Ovary (tissue), 9 donors: Measurements from ENCODE around the gene MDN1. TPM values are rescaled to one million over a fixed set of nuclear protein-coding genes. Genes with fewer than 3 reads are reported as not detected.

Experiments
- DNase-seq, 5 donors: peaks; one replicate each; pipeline ENCODE4 v3.0.0-alpha.2; 2019 to 2020
- H3K27ac ChIP-seq, 2 donors: fragments of 200-600 bp; one replicate each; pipeline versions ENCODE4 v1.5.1 to v1.8.0; 2019 to 2022
- H3K27me3 ChIP-seq: fragments of 200-600 bp; one replicate; pipeline ENCODE4 v1.8.0; 2022
- H3K36me3 ChIP-seq: fragments of 200-600 bp; sonication (generic); one replicate; pipeline ENCODE4 v1.5.1; 2019
- H3K4me1 ChIP-seq: one replicate; pipeline ENCODE4 v1.8.1; 2013; ENCODE audit warnings: mild to moderate bottlenecking, moderate library complexity; ENCODE audit not compliant: insufficient read depth
- H3K4me3 ChIP-seq: fragments of 200-600 bp; sonication (generic); one replicate; pipeline ENCODE4 v1.5.1; 2017
- H3K9me3 ChIP-seq, 2 donors: fragments of 200-600 bp in 1 of 2; sonication (generic) in 1 of 2; one replicate each; pipeline versions ENCODE4 v1.5.1 to v1.8.1; 2013 to 2019; ENCODE audit warnings: mild to moderate bottlenecking in 1 of 2, moderate library complexity in 1 of 2
- EP300 ChIP-seq: sonication (generic); formaldehyde crosslinking; IDR thresholded peaks from one replicate; pipeline ENCODE4 v1.6.1; 2017; ENCODE audit warnings: antibody characterized with exemption
- POLR2A ChIP-seq: fragments of 450-650 bp; IDR thresholded peaks from one replicate; pipeline ENCODE4 v1.6.1; 2017; ENCODE audit warnings: antibody characterized with exemption, mild to moderate bottlenecking, moderate library complexity
- WGBS, 3 donors: extraction: QIAGEN DNeasy Blood & Tissue Kit in 1 of 3; methylation state at CpG; one replicate each; pipeline versions ENCODE4 v1.1.5 to v1.1.7; 2013 to 2017; 5-methylcytosine and 5-hydroxymethylcytosine counted together
- intact Hi-C, 4 donors: fragments of 100-400 bp; cut with DNase I; formaldehyde crosslinking; loops; one replicate each; pipeline versions ENCODE4 v1.11.0 to v1.15.1; 2022 to 2023
- polyA plus RNA-seq, 2 donors: library from polyadenylated mRNA; stranded (reverse); fragments of 200-250 nt in 1 of 2; fragments of 350-450 nt in 1 of 2; fragmentation: Illumina TruSeq in 1 of 2; extraction: RNeasy Lipid Tissue Mini Kit (QIAGEN cat#74804) in 1 of 2; gene quantifications; one replicate each; pipeline ENCODE4 v1.2.3, GENCODE V29; 2013 to 2014
- total RNA-seq, 7 donors: library from RNA; depleted of rRNA in 2 of 7; stranded (reverse); fragments of >200 nt in 2 of 7; fragmentation: NEBNext Ultra II Directional in 3 of 7; extraction: Animal tissue kit (Norgen Biotek cat#: 25700) in 3 of 7; gene quantifications; one replicate each; pipeline versions ENCODE4 v1.1.0 to v1.2.4, GENCODE V29; 2016 to 2023
- TF ChIP-seq, protein P1 (sequence below), 3 donors: fragments of 450-650 bp in 2 of 3; fragments of 200-600 bp in 1 of 3; IDR thresholded peaks; one replicate each; pipeline versions ENCODE4 v1.5.1 to v1.8.0; 2016 to 2022; ENCODE audit warnings: antibody characterized with exemption in 3 of 3, mild to moderate bottlenecking in 1 of 3
- donor health status: DM: no; HTN: no; CAD: no; lungs with moderate emphysema.
- donor health status: DM: no; HTN: no; CAD: no.
- donor health status: Bipolar disorder and iron deficiency.
- donor health status: DM: yes; HTN: yes; CAD: no.
- donor health status: DM: no; HTN: no; CAD: no.
- donor health status: DM: yes; HTN: yes; CAD: no.

Gene MDN1
- total and polyA plus RNA-seq, 9 donors, result 11.9 to 51.5 (median 32.3) TPM

DNA sequence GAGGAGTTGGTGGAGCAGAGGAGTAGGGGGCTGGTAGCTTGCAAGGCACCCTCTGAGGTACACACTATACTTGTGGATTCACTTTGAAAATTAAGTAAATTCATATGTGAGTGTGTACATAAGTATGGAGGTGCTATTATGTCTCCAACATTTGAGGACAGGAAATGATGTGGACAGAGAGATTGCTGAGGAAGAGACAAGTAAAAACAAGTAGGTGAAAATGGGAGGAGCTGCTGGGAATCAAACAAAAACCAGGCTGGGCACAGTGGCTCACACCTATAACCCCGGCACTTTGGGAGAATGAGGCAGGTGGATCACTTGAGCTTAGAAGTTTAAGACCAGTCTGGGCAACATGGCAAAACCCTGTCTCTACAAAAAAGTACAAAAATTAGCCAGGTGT, 111.8 kb downstream of the MDN1 start:
- H3K9me3 ChIP-seq, result no peaks in the 10 kb centered on the region
- TF ChIP-seq, protein P1, sequence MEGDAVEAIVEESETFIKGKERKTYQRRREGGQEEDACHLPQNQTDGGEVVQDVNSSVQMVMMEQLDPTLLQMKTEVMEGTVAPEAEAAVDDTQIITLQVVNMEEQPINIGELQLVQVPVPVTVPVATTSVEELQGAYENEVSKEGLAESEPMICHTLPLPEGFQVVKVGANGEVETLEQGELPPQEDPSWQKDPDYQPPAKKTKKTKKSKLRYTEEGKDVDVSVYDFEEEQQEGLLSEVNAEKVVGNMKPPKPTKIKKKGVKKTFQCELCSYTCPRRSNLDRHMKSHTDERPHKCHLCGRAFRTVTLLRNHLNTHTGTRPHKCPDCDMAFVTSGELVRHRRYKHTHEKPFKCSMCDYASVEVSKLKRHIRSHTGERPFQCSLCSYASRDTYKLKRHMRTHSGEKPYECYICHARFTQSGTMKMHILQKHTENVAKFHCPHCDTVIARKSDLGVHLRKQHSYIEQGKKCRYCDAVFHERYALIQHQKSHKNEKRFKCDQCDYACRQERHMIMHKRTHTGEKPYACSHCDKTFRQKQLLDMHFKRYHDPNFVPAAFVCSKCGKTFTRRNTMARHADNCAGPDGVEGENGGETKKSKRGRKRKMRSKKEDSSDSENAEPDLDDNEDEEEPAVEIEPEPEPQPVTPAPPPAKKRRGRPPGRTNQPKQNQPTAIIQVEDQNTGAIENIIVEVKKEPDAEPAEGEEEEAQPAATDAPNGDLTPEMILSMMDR (IDR thresholded peaks at IDR 0.05), result no peak
- no peak for TF ChIP-seq EP300
- H3K27me3 ChIP-seq, result no peaks in the 10 kb centered on the region
- no peak for DNase-seq
- intact Hi-C loops, result no loop called here
- 92 to 100% (median 94%) methylated on average over 1 of the region's 1 CpG for WGBS, 3 donors
- H3K4me1 ChIP-seq, result no peaks in the 10 kb centered on the region
- H3K27ac ChIP-seq, result no peak overlapping the region
- H3K36me3 ChIP-seq, result no peaks in the 10 kb centered on the region
- H3K4me3 ChIP-seq, result no peak overlapping the region

GRCh38 chr6:89706121-89706520, 113.5 kb downstream of the MDN1 start:
- Histone ChIP-seq H3K27me3 (no peaks in the 10 kb centered on the region), H3K27ac (no peak overlapping the region), H3K9me3 (no peaks in the 10 kb centered on the region), H3K4me3 (no peak overlapping the region), H3K4me1 (no peaks in the 10 kb centered on the region), H3K36me3 (no peaks in the 10 kb centered on the region)
- no peak for TF ChIP-seq EP300
- TF ChIP-seq, protein P1 (IDR thresholded peaks at IDR 0.05), result no peak
- no peak for TF ChIP-seq POLR2A
- no peak for DNase-seq
- intact Hi-C loops, result no loop called here

GRCh38 chr6:89703292-89703691, 116.3 kb downstream of the MDN1 start:
- H3K9me3 ChIP-seq, result no peaks in the 10 kb centered on the region
- no peak overlapping the region for H3K27ac ChIP-seq
- TF ChIP-seq EP300 (no peak), POLR2A (no peak)
- TF ChIP-seq, protein P1 (IDR thresholded peaks at IDR 0.05), result no peak
- H3K36me3 ChIP-seq, result no peaks in the 10 kb centered on the region
- intact Hi-C loops, result no loop called here
- H3K4me1 ChIP-seq, result no peaks in the 10 kb centered on the region
- H3K4me3 ChIP-seq, result no peak overlapping the region
- DNase-seq, result no peak
- H3K27me3 ChIP-seq, result no peaks in the 10 kb centered on the region
- 91 to 98% (median 95%) methylated on average over 1 of the region's 1 CpG for WGBS, 3 donors

- no peak overlapping the region for H3K27ac ChIP-seq
- no peaks in the 10 kb centered on the region for H3K36me3 ChIP-seq
- TF ChIP-seq POLR2A, result no peak
- TF ChIP-seq, protein P1 (IDR thresholded peaks at IDR 0.05), result no peak
- no peak for TF ChIP-seq EP300
- DNase-seq, result no peak
- no peaks in the 10 kb centered on the region for H3K4me1 ChIP-seq
- 88 to 96% (median 92%) methylated on average over 3 of the region's 3 CpGs for WGBS, 3 donors
- no peaks in the 10 kb centered on the region for H3K27me3 ChIP-seq
- H3K4me3 ChIP-seq, result no peak overlapping the region
- intact Hi-C loops, result no loop called here
- no peaks in the 10 kb centered on the region for H3K9me3 ChIP-seq
These were observed 117.2 kb downstream of the MDN1 start for GRCh38 chr6:89702349-89702748.

DNA sequence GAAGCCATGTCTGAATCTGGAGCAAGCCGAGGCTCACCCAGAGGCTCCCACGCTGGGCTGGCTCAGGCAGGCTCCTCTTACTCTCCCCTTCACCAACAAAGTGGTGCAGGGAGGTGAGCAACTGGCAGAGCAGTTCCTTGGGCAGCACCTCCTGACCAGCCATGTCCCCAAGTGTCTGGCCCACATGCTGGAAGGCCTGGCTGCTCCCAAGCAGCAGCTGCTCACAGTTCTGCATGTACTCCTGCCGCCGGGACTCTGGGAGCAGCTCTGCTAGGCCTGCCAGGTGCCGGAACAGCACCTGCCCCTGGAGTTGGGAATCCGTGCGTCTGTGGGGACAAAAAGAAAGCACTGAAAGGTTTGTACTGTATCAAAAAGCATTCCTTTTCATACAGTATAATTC, 123.9 kb downstream of the MDN1 start:
- Histone ChIP-seq H3K27ac (no peak overlapping the region), H3K27me3 (no peaks in the 10 kb centered on the region), H3K9me3 (no peaks in the 10 kb centered on the region), H3K36me3 (no peaks in the 10 kb centered on the region), H3K4me3 (no peak overlapping the region), H3K4me1 (no peaks in the 10 kb centered on the region)
- no peak for DNase-seq
- TF ChIP-seq EP300, result no peak
- TF ChIP-seq, protein P1 (IDR thresholded peaks at IDR 0.05), result no peak
- WGBS, 3 donors, result 93 to 95% (median 95%) methylated on average over 7 of the region's 7 CpGs
- intact Hi-C loops, result no loop called here
